Esophagus muscularis mucosa (tissue), 4 donors: ENCODE data around the gene POMT2.

Source experiments
- EP300 ChIP-seq: sonication (generic); formaldehyde crosslinking; IDR thresholded peaks from one replicate; pipeline ENCODE4 v1.6.1; 2017; ENCODE audit warnings: antibody characterized with exemption
- POLR2A ChIP-seq: fragments of 450-650 bp; IDR thresholded peaks from one replicate; pipeline ENCODE4 v1.6.1; 2017; ENCODE audit warnings: antibody characterized with exemption, moderate library complexity, mild to moderate bottlenecking, low read depth
- POLR2AphosphoS5 ChIP-seq, 2 donors: sonication (generic); formaldehyde crosslinking; IDR thresholded peaks; one replicate each; pipeline ENCODE4 v1.6.1; 2017; ENCODE audit warnings: antibody characterized with exemption in 2 of 2
- TF ChIP-seq, protein P1 (sequence below), 3 experiments: fragments of 200-600 bp in 2 of 3; fragments of 450-650 bp in 1 of 3; sonication (generic) in 2 of 3; IDR thresholded peaks; one replicate each; pipeline ENCODE4 v1.5.1; 2017 to 2019; ENCODE audit warnings: antibody characterized with exemption in 3 of 3, mild to moderate bottlenecking in 2 of 3, moderate library complexity in 1 of 3

DNA sequence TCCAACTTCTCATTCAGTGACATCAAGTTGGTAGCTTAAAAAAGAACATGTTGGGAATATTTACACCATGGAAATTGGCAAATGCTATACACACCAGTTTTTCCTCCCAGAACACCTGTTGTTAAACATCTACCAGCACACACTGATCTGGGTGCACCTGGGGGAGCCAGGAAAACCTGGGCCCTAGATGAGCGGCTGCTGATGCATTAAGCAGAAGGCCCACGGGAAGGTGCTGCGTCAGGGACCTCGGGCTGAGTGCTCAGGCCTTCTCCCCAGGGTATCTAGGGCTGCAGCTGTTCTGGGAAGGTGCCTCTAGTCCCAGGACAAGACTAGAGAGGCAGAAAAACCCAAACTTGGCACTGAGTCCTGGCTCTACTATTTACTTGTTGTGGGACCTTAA is 46.9 kb downstream of the POMT2 start:
- TF ChIP-seq POLR2A (no peak), EP300 (no peak), POLR2AphosphoS5 (IDR thresholded peaks at IDR 0.05) (no peak)
- TF ChIP-seq, protein P1, sequence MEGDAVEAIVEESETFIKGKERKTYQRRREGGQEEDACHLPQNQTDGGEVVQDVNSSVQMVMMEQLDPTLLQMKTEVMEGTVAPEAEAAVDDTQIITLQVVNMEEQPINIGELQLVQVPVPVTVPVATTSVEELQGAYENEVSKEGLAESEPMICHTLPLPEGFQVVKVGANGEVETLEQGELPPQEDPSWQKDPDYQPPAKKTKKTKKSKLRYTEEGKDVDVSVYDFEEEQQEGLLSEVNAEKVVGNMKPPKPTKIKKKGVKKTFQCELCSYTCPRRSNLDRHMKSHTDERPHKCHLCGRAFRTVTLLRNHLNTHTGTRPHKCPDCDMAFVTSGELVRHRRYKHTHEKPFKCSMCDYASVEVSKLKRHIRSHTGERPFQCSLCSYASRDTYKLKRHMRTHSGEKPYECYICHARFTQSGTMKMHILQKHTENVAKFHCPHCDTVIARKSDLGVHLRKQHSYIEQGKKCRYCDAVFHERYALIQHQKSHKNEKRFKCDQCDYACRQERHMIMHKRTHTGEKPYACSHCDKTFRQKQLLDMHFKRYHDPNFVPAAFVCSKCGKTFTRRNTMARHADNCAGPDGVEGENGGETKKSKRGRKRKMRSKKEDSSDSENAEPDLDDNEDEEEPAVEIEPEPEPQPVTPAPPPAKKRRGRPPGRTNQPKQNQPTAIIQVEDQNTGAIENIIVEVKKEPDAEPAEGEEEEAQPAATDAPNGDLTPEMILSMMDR (IDR thresholded peaks at IDR 0.05), result no peak
